SK-N-SH (cell line): ENCODE results near the gene ZBED4. TPM values are rescaled to one million over a fixed set of nuclear protein-coding genes. Genes with fewer than 3 reads are reported as not detected.

Source experiments
- CTCF ChIA-PET: fragments of 300-600, 350-600 bp; formaldehyde crosslinking; extraction: SDS; loops from one replicate; lab custom pipeline; 2021; lab: Yijun Ruan, JAX
- POLR2A ChIA-PET: fragments of 350-600 bp; sonication (Branson Sonifier 250); formaldehyde crosslinking; extraction: SDS; loops from one replicate; lab custom pipeline; 2020; ENCODE audit warnings: antibody characterized with exemption, inconsistent platforms; lab: Yijun Ruan, JAX
- DNase-seq: peaks from one replicate; pipeline ENCODE4 v3.0.0; 2012
- H2AFZ ChIP-seq: fragments of 200-600 bp; sonication (generic); 2 replicates; pipeline ENCODE4 v1.8.1; 2016; ENCODE audit warnings: antibody characterized with exemption, mild to moderate bottlenecking, low read depth
- H3F3A ChIP-seq: fragments of 200-600 bp; sonication (generic); replicated peaks from 2 replicates; pipeline ENCODE3; 2016; ENCODE audit warnings: antibody characterized with exemption, mild to moderate bottlenecking; ENCODE audit not compliant: insufficient read depth
- H3K27ac ChIP-seq, 2 experiments: fragments of 200-500 bp in 1 of 2; fragments of 200-600 bp in 1 of 2; sonication (Bioruptor generic) in 1 of 2; sonication (generic), shearing (Covaris generic) in 1 of 2; 2 replicates each; pipeline versions ENCODE4 v1.5.1 to v1.6.1; 2014 to 2016; ENCODE audit warnings: low read depth in 2 of 2, inconsistent platforms in 1 of 2, low read length in 1 of 2, mild to moderate bottlenecking in 1 of 2, mixed read lengths in 1 of 2
- H3K27me3 ChIP-seq: fragments of 200-600 bp; sonication (generic), shearing (Covaris generic); 2 replicates; pipeline ENCODE4 v1.6.1; 2016; ENCODE audit warnings: mixed run types; ENCODE audit not compliant: insufficient read depth
- H3K36me3 ChIP-seq, 2 experiments: fragments of 200-500 bp in 1 of 2; fragments of 200-600 bp in 1 of 2; sonication (Bioruptor generic) in 1 of 2; sonication (generic) in 1 of 2; replicated peaks in 1 of 2; 2 replicates each; pipeline versions ENCODE3 to v1.5.1; 2014 to 2016; ENCODE audit warnings: low read length in 1 of 2, mild to moderate bottlenecking in 1 of 2; ENCODE audit not compliant: insufficient read depth in 2 of 2, control insufficient read depth in 1 of 2
- H3K4me1 ChIP-seq, 2 experiments: fragments of 200-500 bp in 1 of 2; fragments of 200-600 bp in 1 of 2; sonication (Bioruptor generic) in 1 of 2; sonication (generic), shearing (Covaris generic) in 1 of 2; 2 replicates each; pipeline versions ENCODE4 v1.5.1 to v1.6.1; 2014 to 2016; ENCODE audit warnings: low read depth in 1 of 2, low read length in 1 of 2, mixed run types in 1 of 2; ENCODE audit not compliant: insufficient read depth in 2 of 2, control insufficient read depth in 1 of 2
- H3K4me2 ChIP-seq: fragments of 200-600 bp; sonication (generic), shearing (Covaris generic); 2 replicates; pipeline ENCODE4 v1.6.1; 2017; ENCODE audit warnings: mixed run types
- H3K4me3 ChIP-seq, 2 experiments: fragments of 200-500 bp in 1 of 2; fragments of 200-600 bp in 1 of 2; sonication (Bioruptor generic) in 1 of 2; sonication (generic), shearing (Covaris generic) in 1 of 2; 2 replicates each; pipeline versions ENCODE4 v1.5.1 to v1.8.1; 2014 to 2016; ENCODE audit warnings: low read depth in 2 of 2, inconsistent platforms in 1 of 2, low read length in 1 of 2, mild to moderate bottlenecking in 1 of 2, mixed read lengths in 1 of 2, moderate library complexity in 1 of 2
- H3K79me2 ChIP-seq: fragments of 200-600 bp; sonication (generic); 2 replicates; pipeline ENCODE4 v1.8.1; 2017; ENCODE audit warnings: mild to moderate bottlenecking; ENCODE audit not compliant: insufficient read depth
- H3K9ac ChIP-seq: fragments of 200-600 bp; sonication (generic); 2 replicates; pipeline ENCODE4 v1.6.1; 2017; ENCODE audit warnings: mixed run types
- H3K9me2 ChIP-seq: fragments of 200-600 bp; sonication (generic); 2 replicates; pipeline ENCODE4 v1.6.1; 2017; ENCODE audit warnings: mixed run types
- H3K9me3 ChIP-seq: fragments of 200-600 bp; sonication (generic); 2 replicates; pipeline ENCODE4 v1.6.1; 2017; ENCODE audit warnings: mixed run types, mild to moderate bottlenecking, moderate library complexity
- H4K20me1 ChIP-seq: fragments of 200-600 bp; sonication (generic); 2 replicates; pipeline ENCODE4 v1.6.1; 2017; ENCODE audit warnings: mild to moderate bottlenecking, mixed run types; ENCODE audit not compliant: insufficient read depth
- EP300 ChIP-seq, 2 experiments: IDR thresholded peaks; 2 replicates each; pipeline versions ENCODE4 v1.4.0 to v1.6.1; 2012; ENCODE audit warnings: borderline replicate concordance in 1 of 2, low read depth in 1 of 2, low read length in 1 of 2
- EZH2phosphoT487 ChIP-seq: fragments of 200-600 bp; sonication (generic); IDR thresholded peaks from 2 replicates; pipeline ENCODE4 v1.6.1; 2017; ENCODE audit warnings: low read depth, mixed run types, mild to moderate bottlenecking, antibody characterized with exemption, moderate library complexity, borderline replicate concordance
- GATA2 ChIP-seq: sonication (generic); formaldehyde crosslinking; IDR thresholded peaks from 2 replicates; pipeline ENCODE4 v1.5.0; 2020; ENCODE audit warnings: mild to moderate bottlenecking, missing genetic modification reagents
- PBX3 ChIP-seq: IDR thresholded peaks from 2 replicates; pipeline ENCODE4; 2012
- RFX5 ChIP-seq: IDR thresholded peaks from 2 replicates; pipeline ENCODE4 v1.6.1; 2012; ENCODE audit warnings: mild to moderate bottlenecking, improper control_type of control experiment, low read length
- SIN3A ChIP-seq: IDR thresholded peaks from 2 replicates; pipeline ENCODE4 v1.6.1; 2012; ENCODE audit warnings: low read depth, mild to moderate bottlenecking, low read length, moderate library complexity, borderline replicate concordance
- TAF1 ChIP-seq: IDR thresholded peaks from 2 replicates; pipeline ENCODE4 v1.6.1; 2012; ENCODE audit warnings: low read depth, mild to moderate bottlenecking, low read length, moderate library complexity, borderline replicate concordance
- TEAD4 ChIP-seq: IDR thresholded peaks from 2 replicates; pipeline ENCODE4 v1.4.0; 2012; ENCODE audit warnings: mild to moderate bottlenecking, borderline replicate concordance; ENCODE audit not compliant: insufficient read depth
- USF2 ChIP-seq: fragments of 150-350 bp; IDR thresholded peaks from 2 replicates; pipeline ENCODE4 v1.6.1; 2017; ENCODE audit warnings: antibody characterized with exemption, low read length, low read depth, borderline replicate concordance
- YY1 ChIP-seq: IDR thresholded peaks from 2 replicates; pipeline ENCODE4 v1.4.0; 2012; ENCODE audit warnings: low read depth, mild to moderate bottlenecking
- WGBS: methylation state at CpG from one replicate; pipeline ENCODE4 v1.1.6; 2017; ENCODE audit warnings: low lambda C conversion rate; 5-methylcytosine and 5-hydroxymethylcytosine counted together
- polyA plus RNA-seq, 3 experiments: library from polyadenylated mRNA; depleted of rRNA; stranded (reverse); fragments of >200 nt; gene quantifications; 2 replicates each; pipeline ENCODE4 v1.2.3, GENCODE V29; 2012

Gene ZBED4
- polyA plus RNA-seq, 1 of the 3 experiments (the other 2 are of a cell fraction), result 7.9 TPM

DNA sequence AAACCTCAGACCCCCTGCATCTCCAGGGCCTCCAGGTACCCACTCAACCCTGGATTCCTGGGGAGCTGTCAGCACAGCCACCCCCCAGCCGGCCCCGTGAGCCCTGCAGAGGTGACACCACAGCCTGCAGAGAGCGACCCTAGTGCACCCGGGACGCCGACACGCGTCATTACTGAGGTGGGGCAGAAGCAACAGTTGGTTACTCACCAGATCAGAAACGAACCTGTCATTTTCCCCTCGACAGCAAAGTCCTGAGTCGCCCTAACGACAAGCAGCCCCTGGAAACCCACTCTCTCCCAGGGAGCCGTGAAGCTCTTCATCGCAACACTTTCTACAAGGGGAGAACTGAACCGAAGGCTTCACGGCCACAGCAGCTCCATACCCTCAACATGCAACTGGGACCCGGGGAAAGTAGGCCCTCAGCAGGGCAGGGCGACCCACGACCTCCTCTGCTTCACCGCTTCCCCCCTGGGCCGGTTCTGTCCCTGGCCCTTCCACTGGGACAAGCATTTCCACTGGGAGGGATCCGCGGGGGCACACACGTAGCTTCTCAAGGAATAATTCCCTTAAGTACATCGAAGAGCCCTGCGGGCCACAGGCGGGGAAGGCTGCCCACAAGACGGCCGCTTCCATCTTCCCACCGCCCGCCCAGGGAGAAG lies 27.6 kb upstream of the ZBED4 start:
- 4% methylated on average over 14 of the region's 31 CpGs for WGBS
- Histone ChIP-seq H3K79me2 (peaks cover 61% of the 10 kb centered on the region), H3K9ac (peak overlapping the region; percentile 95), H3K4me3 (peak overlapping the region; percentile 80 to 81), H3K9me2 (no peaks in the 10 kb centered on the region), H3K4me1 (peaks cover 9 to 24% of the 10 kb centered on the region in 2 experiments; a peak in 2 of 4 replicates), H3K36me3 (peaks cover 20 to 27% of the 10 kb centered on the region in 2 experiments), H3K9me3 (no peaks in the 10 kb centered on the region), H4K20me1 (peaks cover 58% of the 10 kb centered on the region), H3K27me3 (no peaks in the 10 kb centered on the region), H2AFZ (no peak overlapping the region), H3K27ac (peak overlapping the region in 1 of 2 experiments; percentile 60; a peak in 2 of 4 replicates), H3K4me2 (peak overlapping the region; percentile 92), H3F3A (no peaks in the 10 kb centered on the region)
- CTCF ChIA-PET, result interaction anchor here (0.6 to 1.4 kb wide), 4 partner anchors 11 to 28 kb away, joined by 3 read pairs; no protein-coding TSS in a partner anchor
- no peak for TF ChIP-seq PBX3
- no peak for TF ChIP-seq RFX5
- no peak for TF ChIP-seq TEAD4
- no peak for TF ChIP-seq GATA2
- no peak for TF ChIP-seq USF2
- TF ChIP-seq EZH2phosphoT487, result no peak
- no peak for TF ChIP-seq TAF1
- DNase-seq, result no peak
- POLR2A ChIA-PET, result no interaction called here

DNA sequence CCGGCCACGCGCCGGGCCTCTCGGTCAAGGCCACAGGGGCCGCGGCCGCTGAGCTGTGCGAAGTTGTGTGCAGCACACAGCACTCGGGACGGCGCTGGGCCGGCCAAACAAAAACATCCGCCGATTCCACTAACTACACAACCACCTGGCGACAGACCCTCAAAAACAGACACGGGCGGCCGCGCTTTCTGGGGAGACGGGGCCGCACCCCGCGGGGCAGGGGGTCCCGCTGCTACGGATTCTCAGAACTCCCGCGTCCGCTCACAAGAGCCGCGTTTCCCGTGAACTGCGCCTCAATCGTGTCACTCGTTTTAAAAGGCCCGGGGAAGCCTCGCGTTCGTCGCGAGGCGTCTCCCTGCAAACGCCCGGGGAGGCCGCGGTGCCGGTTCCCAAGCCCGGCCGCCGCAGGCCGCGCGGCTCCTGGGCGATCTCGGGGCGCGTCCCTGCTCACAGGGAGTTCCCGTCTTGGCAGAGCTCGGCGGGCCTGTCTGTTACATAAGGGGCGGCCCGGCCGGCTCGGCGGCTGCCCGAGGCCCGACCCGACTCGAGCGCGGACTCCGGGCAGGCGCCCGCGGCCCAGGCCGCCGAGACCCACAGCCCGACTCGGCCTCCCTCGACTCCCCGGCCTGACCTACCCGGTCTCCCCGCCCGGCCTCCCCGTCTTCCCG lies 26.9 kb upstream of the ZBED4 start:
- Histone ChIP-seq H3K9ac (peak overlapping the region; percentile 95), H3K27ac (peak overlapping the region; percentile 60 to 65), H3K4me3 (peak overlapping the region; percentile 80 to 81), H3K9me3 (no peaks in the 10 kb centered on the region), H3K79me2 (peaks cover 55% of the 10 kb centered on the region), H2AFZ (no peak overlapping the region), H3K36me3 (peaks cover 20 to 23% of the 10 kb centered on the region in 2 experiments), H3K9me2 (no peaks in the 10 kb centered on the region), H3F3A (no peaks in the 10 kb centered on the region), H3K4me2 (peak overlapping the region; percentile 92), H3K27me3 (no peaks in the 10 kb centered on the region; the same call in 1 of the 2 replicates), H3K4me1 (peaks cover 9 to 24% of the 10 kb centered on the region in 2 experiments; a peak in 2 of 4 replicates), H4K20me1 (peaks cover 51% of the 10 kb centered on the region)
- ChIA-PET CTCF (interaction anchor here (1.0 to 1.2 kb wide), 2 partner anchors 15 to 19 kb away, joined by 3 read pairs; no protein-coding TSS in a partner anchor), POLR2A (no interaction called here)
- 1% methylated on average over 23 of the region's 86 CpGs for WGBS
- DNase-seq, result peak; percentile 66
- TF ChIP-seq EP300 (IDR thresholded peaks at IDR 0.05; ENCODE audit: borderline replicate concordance in 1 of 2, low read depth in 1 of 2, low read length in 1 of 2), result no peak
- TF ChIP-seq SIN3A, result 0 out of 2 replicates have a peak, but pooled peaks have one; percentile 19
- TF ChIP-seq YY1, result no peak
